GM18511 (cell line): ENCODE results near the gene RNF220.

Experiments used
- ATAC-seq: cut with Tn5 transposase; IDR thresholded peaks from one replicate; pipeline ENCODE4 v1.9.1; 2021; ENCODE audit warnings: mild to moderate bottlenecking, moderate library complexity; ENCODE audit not compliant: unreplicated experiment

The RNF220 gene

DNA sequence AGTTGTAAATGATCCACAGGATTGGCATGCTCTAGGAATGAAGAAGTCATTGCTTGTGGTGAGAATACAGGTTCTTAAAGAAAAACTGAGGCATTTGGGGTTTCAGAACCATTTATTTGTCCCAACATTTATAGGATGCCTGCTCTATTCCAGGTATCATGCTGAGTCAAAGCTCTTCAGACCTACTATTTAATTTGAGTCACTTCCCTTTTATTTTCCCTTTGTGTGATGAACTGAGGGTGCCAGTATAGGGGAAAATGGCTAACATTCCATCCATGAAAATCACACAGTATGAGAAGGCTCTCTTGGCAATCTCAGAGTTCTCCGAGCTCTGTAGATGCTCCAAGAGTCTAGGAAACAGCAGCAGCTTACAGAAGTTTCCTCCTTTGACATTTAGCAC, 110.4 kb downstream of the RNF220 start:
- no peak for ATAC-seq

DNA sequence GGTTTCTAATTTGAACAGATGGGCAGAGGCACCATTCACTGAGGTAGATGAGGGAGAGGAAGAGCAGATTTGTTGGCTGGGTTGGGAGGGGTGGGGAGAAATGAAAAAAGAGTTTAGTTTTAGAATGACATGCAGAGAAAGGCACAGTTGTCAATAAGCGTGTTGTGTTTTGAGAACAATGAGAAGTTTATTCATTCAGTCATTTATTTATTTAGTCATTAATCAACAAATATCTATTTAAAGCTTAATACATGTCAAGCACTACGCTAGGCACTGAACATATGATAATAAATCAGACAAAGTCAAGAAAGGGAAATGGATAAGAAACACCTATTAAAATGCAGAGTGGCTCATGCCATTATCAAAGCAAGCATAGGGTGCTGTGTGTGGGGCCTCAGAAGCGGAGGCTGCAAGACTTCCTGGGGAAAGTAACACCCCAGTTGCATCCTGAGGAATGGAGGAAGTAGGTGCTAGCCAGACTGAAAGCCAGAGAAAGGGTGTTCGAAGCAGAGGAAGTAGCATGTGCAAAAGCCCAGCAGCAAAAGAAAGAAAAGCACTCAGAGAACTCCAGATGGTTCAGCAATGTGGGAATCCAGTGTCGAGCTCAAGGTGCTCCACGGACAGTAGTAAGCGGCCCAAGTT, 114.1 kb downstream of the RNF220 start:
- no peak for ATAC-seq

DNA sequence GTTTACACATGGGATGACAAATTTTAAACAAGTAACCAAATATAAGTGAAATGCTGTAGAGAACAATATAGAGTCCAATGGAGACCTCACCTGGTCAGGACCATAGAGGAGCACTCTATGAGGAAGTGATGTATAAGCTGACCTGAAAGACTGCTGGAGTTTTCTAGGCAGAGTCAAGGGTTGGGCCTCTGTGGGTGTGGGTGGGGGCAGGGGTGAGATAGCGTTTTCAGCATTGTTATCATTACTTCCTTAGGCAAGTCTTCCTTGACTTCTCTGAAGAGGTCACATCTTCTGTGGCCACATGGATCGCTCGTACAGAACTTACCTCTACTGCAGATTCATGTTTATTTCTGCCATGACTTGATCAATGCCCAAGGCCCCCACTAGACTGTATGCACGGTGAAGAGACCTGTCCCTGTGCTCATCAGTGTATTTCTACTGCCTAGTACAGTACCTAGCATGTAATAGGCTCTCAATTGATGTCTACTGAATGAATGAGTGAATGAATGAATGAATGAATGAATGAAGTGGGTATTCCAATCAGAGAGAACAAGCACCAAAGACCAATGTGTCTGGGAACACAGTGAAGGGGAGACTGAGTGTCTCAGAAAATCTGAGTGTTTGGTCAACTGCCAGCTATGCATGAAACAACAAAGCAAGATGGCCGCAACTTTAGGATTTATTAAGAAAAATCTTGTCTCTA, 116.5 kb downstream of the RNF220 start:
- ATAC-seq, result no peak

GRCh38 chr1:44523593-44524591, 118.8 kb downstream of the RNF220 start:
- ATAC-seq, result no peak

GRCh38 chr1:44524655-44525500, 119.8 kb downstream of the RNF220 start:
- ATAC-seq, result no peak

DNA sequence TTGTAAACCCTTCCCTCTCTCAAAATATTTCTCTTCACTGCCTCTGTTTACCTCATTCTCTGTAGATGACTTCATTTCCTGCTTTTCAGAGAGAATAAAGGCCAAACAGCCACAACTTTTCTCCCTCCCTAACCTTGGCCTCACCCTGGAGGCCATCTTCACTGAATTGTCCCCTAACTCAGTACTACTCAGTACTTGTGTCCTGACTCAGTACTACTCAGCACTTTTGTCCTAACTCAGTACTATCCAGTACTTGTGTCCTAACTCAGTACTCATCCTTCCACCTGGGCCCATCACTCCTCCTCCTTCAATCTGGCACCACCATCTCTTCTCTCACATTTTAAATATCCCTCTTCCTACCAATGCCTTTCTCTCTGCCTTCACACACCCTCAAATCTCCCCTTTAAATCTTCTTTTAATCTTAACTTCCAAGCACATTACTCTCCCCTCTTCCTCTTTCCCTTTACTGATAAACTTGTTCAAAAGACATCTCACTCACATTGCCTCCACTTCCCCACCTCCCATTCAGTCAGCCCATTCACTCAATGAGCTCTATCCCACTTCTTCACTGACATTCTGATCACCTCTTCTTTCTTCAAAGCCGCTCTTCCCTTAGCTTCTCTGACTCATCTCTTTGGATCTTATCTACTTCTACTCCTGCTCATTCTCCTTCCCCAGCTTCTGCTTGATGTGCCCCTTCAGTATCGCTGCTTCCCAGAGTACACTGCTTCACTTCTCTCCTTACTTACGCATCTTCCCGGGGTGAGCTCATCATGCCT, 121.4 kb downstream of the RNF220 start:
- no peak for ATAC-seq

DNA sequence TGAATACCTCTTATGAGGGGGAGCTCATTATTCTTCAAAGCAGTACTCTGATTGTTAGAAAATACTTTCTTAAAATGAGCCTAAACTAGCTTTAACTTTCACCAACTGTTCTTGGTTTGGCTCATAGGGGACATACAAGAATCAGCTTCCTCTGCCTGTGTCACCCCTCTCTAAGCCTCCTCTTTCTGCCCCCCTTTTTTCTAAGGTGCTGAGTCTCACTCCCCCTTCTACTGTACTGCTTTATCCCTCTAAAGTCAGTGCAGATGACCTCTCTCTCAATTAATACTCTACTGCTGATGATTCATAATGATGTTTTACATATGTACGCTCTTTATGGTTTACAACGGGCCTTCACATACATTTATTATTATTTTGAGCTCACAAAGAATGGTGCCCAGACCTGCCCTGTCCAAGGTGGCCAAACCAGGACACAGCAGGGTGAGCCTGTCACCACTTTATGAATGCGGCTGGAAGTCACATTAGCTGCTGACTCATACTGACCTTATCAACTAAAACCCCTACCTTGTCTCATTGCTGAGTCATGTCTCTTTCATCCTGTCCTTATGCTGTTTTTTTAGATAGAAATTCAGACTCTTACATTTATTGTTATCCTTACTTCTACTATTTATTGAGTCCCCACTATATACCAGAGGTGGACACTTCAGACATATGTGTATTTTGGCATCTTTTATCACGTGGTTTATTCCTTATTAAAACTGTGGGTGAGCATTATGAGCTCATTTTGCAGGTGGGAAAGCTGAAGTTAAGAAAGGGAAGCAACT, 126.9 kb downstream of the RNF220 start:
- ATAC-seq, result no peak

- ATAC-seq, result no peak
Measured at GRCh38 chr1:44532567-44532944, 127.5 kb downstream of the RNF220 start.

GRCh38 chr1:44534771-44535170, 129.7 kb downstream of the RNF220 start:
- no peak for ATAC-seq

- ATAC-seq, result no peak
Measured at GRCh38 chr1:44536357-44537209, 131.5 kb downstream of the RNF220 start.

DNA sequence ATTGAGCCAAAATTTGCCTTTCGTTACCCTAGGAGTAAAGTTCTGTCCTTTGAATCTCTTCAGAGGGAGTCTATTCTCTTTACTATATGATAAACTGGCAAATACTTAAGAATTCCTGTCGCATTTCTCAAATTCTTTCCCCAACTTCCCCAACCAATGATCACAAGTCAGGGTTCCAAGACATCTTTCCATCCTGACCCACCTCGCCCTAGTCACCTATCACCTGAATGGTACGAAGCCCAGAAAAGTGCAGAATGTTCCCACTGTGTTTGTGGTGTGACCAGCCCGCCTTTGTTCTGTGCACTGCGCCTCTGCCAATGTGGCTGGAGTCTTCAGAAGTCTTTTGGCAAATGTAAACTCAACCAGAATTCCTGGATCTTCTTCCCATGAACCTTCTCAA, 132.5 kb downstream of the RNF220 start:
- ATAC-seq, result no peak

DNA sequence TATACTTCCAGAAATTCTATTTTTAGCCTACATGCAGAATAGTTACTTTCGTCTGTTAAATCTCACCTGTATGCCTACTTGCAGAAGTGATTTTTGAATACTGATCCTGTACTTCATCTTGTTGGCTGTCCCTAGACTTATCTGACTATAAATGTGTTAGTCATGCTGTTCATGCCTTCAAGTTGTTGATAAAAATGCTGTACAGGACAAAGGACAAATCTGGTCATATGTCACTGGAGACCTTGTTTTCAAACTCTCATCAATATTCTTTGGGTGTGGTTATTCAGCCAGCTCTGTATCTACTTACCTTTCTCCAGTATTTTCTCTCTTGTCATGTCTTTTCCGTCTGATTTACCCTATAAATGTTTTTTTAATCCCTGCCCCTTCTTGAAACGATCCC, 132.9 kb downstream of the RNF220 start:
- no peak for ATAC-seq

- ATAC-seq, result no peak
Measured at GRCh38 chr1:44539991-44540730, 135.1 kb downstream of the RNF220 start.

DNA sequence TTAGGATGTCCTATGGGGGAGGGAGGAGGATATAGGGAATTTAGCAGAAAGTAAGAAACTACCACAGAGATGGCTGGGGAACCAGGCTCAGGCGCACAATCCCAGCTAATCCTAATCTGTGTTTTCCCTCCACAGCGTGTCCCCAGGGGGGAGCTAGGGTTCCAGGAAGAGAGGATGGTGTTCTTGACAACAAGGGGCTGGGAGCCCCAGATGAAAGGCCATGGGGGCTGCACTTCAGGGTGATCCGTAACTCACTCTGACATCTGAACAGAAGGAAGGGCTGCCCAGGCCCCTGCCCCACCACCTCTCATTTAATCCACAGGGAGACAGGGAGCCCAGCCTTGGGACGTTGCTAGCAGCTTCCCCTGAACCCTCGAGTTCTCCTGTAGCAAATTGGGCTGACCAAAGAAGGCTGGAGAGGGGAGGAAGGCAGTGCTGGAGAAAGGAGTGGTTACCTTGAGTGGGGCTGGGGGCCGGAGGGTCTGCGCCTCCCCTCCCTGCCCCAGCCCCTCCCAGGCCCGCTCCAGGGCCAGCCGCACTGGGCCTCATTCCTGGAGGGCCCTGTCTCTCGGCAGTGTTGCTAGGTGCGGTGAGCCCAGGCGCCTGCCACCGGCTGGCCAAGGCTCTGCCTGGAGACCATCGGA, 137.5 kb downstream of the RNF220 start:
- no peak for ATAC-seq

GRCh38 chr1:44543064-44543744, 138.1 kb downstream of the RNF220 start:
- no peak for ATAC-seq

DNA sequence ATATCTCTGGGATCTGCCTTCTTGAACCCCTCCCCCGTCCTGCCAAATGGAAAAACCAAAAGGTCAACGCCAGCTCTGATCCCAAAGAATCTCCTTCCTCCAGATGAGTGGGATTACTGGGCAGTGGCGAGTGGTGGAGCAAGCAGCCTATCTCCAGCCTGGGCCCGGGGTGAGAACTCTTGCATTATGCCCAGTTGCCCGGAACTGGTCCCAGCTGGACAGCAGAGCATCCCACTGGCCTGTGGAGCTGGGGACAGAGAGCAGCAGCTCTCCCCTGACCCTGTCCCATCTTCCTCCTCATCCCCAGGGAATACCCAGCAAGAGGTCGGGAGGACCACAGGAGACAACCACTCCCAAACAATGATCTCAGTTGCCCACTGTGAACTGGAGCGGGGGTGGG, 138.7 kb downstream of the RNF220 start:
- no peak for ATAC-seq
